Fibroblast of skin of right biceps (primary cell): ENCODE data around the gene ARHGAP15.

Source experiments
- DNase-seq: peaks from one replicate; pipeline ENCODE4 v3.0.0-alpha.2; 2013

ARHGAP15 gene

DNA sequence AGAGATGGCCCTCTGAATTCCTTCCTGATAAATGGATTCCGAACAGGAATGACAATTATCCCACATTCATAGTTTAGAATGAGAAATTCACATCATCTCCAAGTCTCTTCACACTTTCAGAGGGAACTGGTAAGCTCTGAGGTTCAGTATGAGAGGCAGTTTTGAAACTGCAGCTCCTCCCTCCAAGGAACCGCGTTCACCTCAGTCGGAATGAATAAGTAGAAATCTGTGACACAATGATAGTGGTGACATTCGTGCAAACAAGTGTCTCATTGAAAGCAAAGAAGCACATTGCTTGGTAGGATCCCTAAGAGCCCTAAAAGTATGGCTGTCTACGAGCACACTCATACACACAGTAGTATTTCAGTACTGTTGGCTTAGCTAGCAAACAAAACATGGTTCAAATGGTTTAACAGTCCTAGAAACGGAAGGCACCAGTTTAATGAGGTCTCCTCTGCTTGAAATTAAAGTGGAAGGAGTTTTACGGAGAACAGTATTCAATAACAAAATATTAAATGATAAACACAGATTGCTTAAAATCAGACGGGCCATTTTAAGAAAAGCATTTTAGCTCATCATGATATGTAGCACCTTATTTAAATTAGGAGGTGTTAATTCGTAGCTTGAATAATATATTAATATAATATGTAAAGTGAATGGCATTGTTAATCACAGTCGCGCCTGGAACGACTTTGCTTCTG is 225.0 kb downstream of the ARHGAP15 start:
- no peak for DNase-seq

DNA sequence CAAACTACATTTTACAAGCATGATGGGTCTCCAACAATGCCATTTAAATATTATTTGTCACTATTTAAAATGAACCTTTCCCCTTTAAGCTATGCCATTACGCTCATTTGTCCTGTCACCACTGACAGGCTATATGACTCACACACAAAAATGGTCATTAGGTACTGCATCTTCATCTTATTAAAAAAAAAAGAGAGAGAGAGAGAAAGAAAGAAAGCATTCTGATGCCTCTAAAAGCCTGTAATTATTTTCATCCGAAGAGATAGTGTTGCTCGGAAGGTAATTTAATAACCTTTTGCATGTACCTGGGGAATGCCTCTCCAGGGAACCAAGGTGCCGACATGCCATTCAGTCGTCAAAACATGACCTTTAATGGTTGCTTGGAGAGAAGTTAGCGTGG is 226.7 kb downstream of the ARHGAP15 start:
- no peak for DNase-seq

- no peak for DNase-seq
Measured at GRCh38 chr2:143356336-143356735, 227.1 kb downstream of the ARHGAP15 start.

GRCh38 chr2:143356736-143357446 is 227.7 kb downstream of the ARHGAP15 start:
- no peak for DNase-seq

GRCh38 chr2:143357966-143358365 is 228.7 kb downstream of the ARHGAP15 start:
- DNase-seq = no peak

DNA sequence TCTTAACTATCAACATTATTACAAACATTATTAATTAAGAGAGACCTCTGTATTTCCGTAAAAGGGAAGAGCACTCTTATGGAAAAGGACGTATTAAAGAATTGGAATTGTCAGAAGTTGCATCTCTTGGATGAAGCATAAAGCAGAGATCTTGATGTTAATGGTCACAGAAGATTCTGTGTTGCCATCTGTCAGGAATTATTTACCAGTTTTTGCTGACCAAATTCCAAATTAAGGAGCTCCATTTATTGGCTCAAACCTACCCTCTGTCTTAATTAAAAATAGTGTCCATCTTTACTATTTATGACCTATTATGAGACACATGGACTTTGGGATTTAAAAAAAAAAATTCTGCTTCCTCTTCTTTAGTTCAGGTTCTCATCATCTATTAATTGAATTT is 232.1 kb downstream of the ARHGAP15 start:
- no peak for DNase-seq

DNA sequence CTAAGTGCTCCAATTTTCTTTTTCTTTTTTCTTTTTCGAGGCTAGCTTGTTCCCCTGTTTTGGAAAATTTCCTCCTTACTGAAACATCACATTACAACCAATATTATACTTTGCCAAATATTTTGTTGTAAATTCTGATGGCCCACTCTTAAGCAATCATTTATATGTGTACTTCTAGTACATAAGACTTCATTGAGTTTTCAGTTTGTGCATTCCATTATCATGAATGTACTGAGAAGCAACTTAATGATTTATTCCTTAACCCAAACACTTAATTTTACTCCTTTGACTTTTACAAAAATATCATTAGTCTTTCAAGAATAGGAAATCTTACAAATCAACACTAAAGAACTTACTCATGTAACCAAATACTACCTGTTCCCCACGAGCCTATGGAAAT is 242.4 kb downstream of the ARHGAP15 start:
- no peak for DNase-seq

DNA sequence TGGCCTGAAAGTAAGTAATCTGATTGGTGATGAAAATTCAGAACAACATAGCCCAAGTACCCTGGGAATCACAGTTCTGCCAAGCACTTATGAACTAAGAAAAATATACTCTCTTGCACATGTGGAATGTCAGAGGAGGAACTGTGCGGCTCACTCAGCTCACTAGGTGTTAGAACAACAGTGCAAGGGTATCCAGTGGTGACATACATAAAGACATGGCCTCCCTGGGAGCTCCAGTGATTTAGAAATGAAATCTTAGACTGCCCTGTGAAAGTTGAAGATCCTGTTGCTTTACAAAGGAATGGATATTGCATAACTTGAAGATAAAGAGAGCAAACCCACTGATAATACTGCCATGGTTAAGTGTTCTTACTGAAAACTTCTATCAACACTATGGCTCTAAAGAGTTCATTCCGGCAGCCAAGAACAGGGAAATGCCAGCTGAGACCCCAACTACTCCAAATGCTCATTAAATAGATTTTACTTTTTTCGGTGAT is 246.2 kb downstream of the ARHGAP15 start:
- no peak for DNase-seq

- no peak for DNase-seq
Measured at GRCh38 chr2:143378996-143379395, 249.8 kb downstream of the ARHGAP15 start.

DNA sequence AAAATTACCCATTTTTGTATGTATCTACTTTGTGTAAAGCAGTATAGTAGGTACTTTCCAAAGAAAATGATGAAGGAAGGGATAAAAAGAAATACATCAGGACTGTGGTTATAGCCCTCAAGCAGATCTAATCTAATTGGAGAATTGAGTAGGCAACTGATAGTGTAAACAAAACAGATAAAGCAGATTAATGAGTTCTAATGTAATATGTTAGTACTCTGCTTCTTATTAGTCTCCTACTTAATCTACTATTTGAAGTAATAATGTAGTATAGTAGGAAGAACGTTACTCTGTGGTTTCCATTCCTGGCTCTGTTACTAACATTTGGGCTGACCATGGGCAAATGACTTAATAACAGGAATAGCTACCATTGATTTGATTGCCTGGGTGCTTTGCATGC is 250.7 kb downstream of the ARHGAP15 start:
- DNase-seq = no peak

DNA sequence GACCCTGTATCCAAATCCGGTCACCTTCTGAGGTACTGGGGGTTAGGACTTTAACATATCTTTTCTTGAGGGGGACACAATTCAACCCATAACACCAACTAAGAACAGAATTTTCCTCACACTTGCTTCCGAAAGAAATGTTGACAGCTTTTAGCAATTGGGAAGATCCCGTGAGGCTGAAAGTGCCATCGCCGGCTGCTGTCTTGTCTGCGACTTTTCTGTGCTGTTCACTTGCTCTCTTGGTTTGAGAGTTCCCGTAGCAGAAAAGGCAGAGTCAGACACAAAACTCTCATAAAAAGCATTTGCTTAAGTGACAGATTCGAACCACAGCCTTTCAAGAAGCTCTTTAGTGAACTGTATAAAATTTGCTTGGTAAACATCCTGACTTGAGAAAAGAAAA is 253.4 kb downstream of the ARHGAP15 start:
- DNase-seq = no peak

- DNase-seq = no peak
Measured at GRCh38 chr2:143383016-143383415, 253.8 kb downstream of the ARHGAP15 start.

GRCh38 chr2:143384111-143384510 is 254.9 kb downstream of the ARHGAP15 start:
- no peak for DNase-seq

DNA sequence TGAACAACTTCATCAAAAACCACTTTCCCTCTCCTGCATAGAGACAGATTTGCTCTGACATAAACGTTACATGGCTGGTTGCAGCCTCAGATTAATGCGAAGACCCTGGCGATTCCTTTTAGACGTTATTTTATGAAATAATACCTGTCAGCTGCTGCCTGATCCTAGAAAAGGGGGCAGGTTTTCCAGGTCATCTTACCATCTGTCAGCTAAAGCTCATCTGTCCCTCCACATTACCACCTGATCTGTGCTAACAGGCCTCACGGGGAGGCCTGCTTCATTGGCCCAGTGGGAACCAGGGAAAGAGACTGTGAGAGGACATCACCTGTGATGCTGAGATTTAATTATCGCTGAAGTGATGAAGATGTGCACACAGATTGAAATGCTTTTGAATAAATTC is 261.0 kb downstream of the ARHGAP15 start:
- no peak for DNase-seq

- no peak for DNase-seq
Measured at GRCh38 chr2:143392358-143392757, 263.1 kb downstream of the ARHGAP15 start.

- DNase-seq = peak; percentile 2
Measured at GRCh38 chr2:143394062-143394461, 264.8 kb downstream of the ARHGAP15 start.

DNA sequence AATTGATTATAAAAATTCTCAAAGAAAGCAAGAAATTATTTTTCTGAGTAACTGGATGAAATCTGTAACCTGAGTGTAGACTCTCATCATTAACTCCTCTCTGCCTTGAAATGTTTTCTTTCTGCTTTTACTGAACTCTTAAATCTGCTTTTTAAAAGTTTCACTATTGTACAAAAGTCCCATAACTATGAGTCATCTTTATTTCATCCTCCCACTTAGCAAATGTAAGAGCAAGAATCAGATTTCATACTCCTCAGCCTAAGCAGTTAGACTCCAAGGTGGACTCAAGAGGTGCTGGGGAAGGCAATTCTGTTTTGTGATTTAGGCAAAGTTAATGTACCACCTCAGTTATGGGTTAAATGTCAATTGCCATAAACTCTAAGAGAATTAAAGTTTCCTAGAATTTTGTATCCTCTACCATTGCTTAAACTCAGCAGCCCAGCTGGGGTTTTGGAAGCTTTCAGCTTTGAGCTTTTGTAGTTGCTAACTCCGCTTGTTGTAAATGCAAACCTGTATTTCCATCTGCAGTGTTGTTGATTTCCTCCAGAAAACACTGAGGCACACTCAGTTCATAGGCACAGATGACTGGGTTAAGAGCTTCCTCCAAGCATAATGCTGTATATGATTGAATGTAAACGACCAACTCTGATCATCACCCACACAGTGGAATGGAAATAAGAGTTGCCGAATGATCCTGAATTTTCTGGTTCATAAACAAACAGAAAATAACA is 268.8 kb downstream of the ARHGAP15 start:
- peak; percentile 38 for DNase-seq

DNA sequence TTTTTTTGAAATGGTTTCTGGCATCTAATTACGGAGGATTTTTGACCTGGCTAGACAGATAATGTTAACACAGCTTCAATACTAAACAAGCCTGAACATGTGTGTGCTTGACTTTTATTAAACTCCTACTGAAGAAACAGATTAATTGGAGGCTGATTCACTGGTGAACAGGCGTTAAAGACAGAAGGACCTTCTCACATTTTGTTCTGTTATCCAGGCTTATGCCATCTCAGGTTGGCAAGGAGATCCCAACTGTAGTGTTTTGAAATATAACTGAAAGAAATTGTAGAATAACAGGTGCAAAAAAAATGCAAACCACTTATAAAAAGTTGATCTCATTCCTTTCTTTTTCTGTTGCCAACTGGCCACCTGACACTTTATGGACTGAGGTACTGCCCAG is 269.6 kb downstream of the ARHGAP15 start:
- no peak for DNase-seq

DNA sequence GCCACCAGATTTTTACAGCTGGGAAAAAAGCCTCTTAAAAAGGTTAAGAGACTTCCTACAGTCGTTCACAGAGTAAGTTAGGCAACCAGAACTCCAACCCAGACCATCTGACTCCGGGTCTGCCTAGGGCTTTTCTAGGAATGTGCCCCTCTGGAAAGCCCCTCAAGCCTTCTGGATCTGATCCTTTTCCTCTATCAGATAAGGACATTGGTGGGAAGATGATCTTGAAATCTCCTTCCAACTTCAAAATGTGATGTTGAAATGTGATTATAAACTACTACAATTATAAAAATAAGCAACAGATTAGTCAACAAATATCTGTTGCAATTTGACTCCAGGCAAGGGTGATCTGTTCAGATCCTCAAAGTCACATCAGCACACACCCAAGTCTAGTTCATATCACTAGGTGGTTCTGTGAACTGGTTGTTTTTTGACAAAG is 270.4 kb downstream of the ARHGAP15 start:
- DNase-seq = no peak

DNA sequence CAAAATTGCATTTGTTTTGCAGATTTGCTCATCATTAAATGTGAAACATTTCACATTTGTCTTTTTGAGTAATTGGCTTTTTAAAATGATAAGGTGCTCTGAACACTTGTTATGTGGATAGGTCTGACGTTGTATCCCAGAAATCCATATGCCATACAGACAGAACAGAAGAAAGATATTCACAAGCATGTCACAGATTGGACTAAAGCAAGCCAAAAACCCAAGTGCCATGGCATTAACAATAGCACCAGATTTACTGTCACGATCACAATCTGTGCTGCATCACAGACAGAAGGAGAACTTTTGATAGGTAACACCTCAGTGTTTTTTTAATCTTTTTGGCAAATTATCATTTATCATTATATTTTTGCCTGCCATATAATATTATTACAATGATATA is 272.6 kb downstream of the ARHGAP15 start:
- DNase-seq = no peak

DNA sequence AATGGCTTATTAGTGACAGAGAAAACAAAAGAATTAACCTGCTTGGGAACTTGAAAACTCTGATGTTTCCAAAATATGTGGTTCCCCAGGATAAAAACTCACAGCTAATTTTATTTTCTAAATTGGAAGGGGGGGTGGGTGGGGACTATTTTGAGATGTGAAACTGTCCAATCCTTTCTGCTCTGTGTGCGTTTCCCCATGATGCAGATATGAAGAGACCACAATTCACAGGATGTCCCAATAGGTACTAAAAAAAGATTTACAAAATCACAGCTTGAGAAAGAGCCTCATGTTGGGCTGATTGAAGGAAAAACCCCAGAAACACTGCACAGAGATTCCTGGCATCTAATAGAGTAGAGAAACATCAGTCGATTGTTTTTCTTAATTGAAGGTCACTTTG is 273.2 kb downstream of the ARHGAP15 start:
- no peak for DNase-seq

DNA sequence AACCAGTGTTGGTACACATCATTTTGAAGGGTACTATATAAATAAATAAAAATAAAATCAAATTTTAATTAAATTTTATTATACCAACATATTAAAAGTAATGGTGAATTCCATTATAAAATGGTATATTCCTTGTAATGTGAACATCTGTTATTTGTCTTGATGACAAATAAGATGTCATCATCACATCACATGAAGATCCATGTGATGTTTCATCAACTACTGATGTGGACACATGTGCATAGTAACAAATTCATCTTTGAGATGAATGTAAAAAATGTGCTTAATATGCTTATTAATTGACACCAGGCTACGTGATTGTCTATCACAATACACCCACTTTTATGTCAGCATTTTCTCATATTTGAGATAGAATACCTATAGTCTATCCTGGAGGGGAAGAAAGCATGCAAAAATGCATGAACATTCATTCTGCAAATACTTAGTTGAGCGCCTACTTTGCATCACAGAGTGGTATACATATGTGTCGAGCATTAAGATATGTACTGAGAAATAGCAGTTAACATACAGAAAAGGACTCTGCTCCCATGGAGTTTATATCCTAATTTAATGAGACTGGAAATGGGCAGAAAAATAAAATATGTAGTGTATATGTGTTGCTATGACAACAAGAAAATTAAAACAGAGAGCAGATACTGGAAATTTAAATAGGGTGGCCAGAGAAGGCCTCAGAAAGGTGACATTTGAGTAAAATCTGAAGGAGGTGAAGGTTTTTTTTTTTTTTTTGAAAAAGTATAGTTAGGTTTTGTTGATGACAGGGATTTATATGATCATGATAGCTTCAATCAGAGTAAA is 281.1 kb downstream of the ARHGAP15 start:
- DNase-seq = no peak

GRCh38 chr2:143415571-143415970 is 286.4 kb downstream of the ARHGAP15 start:
- no peak for DNase-seq
